Retinal pigment epithelial cell (primary cell): ENCODE data around the gene DDX24.

Source experiments
- DNase-seq: peaks from one replicate; pipeline ENCODE4 v3.0.0-alpha.2; 2010; ENCODE audit warnings: low read depth
- H3K4me3 ChIP-seq: 2 replicates; pipeline ENCODE4 v1.5.1; 2011; ENCODE audit warnings: mild to moderate bottlenecking, low read length, control low read depth, moderate library complexity
- TF ChIP-seq, protein P1 (sequence below): conservative IDR thresholded peaks from 2 replicates; pipeline ENCODE4 v1.5.1; 2011; ENCODE audit warnings: low read depth, low read length, control low read depth, inconsistent platforms

DDX24 gene

GRCh38 chr14:94066089-94066676 lies 14.8 kb downstream of the DDX24 start:
- TF ChIP-seq, protein P1, sequence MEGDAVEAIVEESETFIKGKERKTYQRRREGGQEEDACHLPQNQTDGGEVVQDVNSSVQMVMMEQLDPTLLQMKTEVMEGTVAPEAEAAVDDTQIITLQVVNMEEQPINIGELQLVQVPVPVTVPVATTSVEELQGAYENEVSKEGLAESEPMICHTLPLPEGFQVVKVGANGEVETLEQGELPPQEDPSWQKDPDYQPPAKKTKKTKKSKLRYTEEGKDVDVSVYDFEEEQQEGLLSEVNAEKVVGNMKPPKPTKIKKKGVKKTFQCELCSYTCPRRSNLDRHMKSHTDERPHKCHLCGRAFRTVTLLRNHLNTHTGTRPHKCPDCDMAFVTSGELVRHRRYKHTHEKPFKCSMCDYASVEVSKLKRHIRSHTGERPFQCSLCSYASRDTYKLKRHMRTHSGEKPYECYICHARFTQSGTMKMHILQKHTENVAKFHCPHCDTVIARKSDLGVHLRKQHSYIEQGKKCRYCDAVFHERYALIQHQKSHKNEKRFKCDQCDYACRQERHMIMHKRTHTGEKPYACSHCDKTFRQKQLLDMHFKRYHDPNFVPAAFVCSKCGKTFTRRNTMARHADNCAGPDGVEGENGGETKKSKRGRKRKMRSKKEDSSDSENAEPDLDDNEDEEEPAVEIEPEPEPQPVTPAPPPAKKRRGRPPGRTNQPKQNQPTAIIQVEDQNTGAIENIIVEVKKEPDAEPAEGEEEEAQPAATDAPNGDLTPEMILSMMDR = no peak
- peak overlapping the region; percentile 15 for H3K4me3 ChIP-seq

GRCh38 chr14:94062344-94062940 lies 18.6 kb downstream of the DDX24 start:
- no peak for DNase-seq

More at GRCh38 chr14:94066089-94066676, 14.8 kb downstream of the DDX24 start:
- DNase-seq = peak; percentile 79

GRCh38 chr14:94059998-94060397 lies 21.0 kb downstream of the DDX24 start:
- TF ChIP-seq, protein P1 = no peak
- DNase-seq = no peak
- no peak overlapping the region for H3K4me3 ChIP-seq

More at GRCh38 chr14:94062344-94062940, 18.6 kb downstream of the DDX24 start:
- TF ChIP-seq, protein P1 = no peak
- H3K4me3 ChIP-seq = no peak overlapping the region

GRCh38 chr14:94058674-94059138 lies 22.3 kb downstream of the DDX24 start:
- DNase-seq = no peak
- TF ChIP-seq, protein P1 = no peak
- H3K4me3 ChIP-seq = no peak overlapping the region

DNA sequence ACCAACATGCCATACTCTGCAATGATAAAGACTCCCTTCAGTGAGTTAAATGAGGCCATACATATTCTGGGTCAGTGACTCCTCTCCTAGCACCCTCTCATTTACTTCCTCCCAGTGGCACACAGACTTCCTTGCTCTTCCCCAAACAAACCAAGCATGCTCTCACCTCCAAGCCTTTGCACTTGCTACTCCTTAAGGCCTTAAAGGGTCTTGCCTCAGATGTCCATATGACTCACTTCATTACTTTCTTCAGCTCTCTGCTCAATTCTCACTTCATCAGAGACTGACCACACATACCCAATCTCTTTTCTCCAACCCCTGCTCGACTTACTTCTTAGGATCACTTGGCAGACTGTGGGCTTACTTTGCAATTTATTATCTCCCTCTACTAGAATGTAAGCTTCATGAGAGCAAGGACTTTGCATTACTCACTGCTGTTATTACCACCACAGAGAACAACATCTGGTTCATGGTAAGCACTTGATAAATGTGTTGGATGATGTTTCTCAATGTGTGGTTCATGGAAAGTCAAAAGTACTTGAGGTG lies 22.8 kb downstream of the DDX24 start:
- TF ChIP-seq, protein P1 = no peak
- H3K4me3 ChIP-seq = no peak overlapping the region
- no peak for DNase-seq

DNA sequence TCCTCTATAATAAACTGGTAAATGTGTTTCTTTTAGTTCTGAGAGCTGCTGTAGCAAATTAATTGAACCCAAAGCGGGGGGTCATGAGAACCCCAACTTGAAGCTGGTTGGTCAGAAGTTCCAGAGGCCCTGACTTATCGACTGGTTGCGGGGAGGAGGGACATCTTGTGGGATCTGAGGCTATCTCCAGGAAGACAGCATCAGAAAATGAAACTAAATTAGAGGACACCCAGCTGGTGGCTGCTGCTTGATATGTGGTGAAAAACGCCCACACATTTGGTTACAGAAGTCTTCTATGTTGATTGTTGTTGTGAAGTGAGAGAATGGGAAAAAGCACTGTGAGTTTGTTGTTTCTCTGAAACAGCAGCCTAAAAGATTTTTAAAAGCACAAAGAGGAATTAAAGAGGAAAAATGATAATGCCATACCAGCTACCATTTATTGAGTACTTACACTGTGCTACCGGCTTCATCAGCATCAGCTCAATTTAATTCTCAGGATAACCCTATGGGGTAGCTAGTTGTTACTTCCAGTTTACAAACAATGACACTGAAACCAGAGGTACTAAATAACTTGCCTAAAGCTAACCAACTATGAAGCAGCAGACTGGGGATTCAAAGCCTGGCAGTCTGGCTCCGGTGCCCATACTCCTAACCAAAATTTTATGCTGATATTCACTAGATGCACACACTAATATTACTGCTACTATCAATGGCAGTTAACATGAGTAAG lies 24.3 kb downstream of the DDX24 start:
- no peak for DNase-seq
- H3K4me3 ChIP-seq = no peak overlapping the region
- TF ChIP-seq, protein P1 = no peak
